ENCODE measurements around the gene ATP4A. TPM values are rescaled to one million over a fixed set of nuclear protein-coding genes. Genes with fewer than 3 reads are reported as not detected.

The ATP4A gene
- polyA plus RNA-seq, 1 experiment, result not detected

- TF ChIP-seq, protein P1, sequence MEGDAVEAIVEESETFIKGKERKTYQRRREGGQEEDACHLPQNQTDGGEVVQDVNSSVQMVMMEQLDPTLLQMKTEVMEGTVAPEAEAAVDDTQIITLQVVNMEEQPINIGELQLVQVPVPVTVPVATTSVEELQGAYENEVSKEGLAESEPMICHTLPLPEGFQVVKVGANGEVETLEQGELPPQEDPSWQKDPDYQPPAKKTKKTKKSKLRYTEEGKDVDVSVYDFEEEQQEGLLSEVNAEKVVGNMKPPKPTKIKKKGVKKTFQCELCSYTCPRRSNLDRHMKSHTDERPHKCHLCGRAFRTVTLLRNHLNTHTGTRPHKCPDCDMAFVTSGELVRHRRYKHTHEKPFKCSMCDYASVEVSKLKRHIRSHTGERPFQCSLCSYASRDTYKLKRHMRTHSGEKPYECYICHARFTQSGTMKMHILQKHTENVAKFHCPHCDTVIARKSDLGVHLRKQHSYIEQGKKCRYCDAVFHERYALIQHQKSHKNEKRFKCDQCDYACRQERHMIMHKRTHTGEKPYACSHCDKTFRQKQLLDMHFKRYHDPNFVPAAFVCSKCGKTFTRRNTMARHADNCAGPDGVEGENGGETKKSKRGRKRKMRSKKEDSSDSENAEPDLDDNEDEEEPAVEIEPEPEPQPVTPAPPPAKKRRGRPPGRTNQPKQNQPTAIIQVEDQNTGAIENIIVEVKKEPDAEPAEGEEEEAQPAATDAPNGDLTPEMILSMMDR (IDR thresholded peaks at IDR 0.05; ENCODE audit: insufficient read depth, low read depth, low read length), result no peak
- CTCF ChIA-PET, result interaction anchor here (0.5 to 5.7 kb wide), 16 partner anchors 8 to 1458 kb away, joined by 3 to 48 read pairs (median 6); no protein-coding TSS in a partner anchor
- no peaks in the 10 kb centered on the region for H3K36me3 ChIP-seq (ENCODE audit: control insufficient read depth, insufficient read depth, low read length)
- no peak for DNase-seq (ENCODE audit: low read depth)
- H3K27me3 ChIP-seq (ENCODE audit: control insufficient read depth, insufficient read depth, low read length), result peaks cover 24% of the 10 kb centered on the region
- POLR2A ChIA-PET, result no interaction called here
- no peak overlapping the region for H3K4me3 ChIP-seq (ENCODE audit: low read depth, low read length)
These were observed 54.3 kb downstream of the ATP4A start for GRCh38 chr19:35509018-35509652.

GRCh38 chr19:35508129-35508528, 55.3 kb downstream of the ATP4A start:
- ChIA-PET CTCF (interaction anchor here (1.4 to 5.7 kb wide), 3 partner anchors 12 to 84 kb away, joined by 3 to 48 read pairs (median 34); no protein-coding TSS in a partner anchor), POLR2A (no interaction called here)
- TF ChIP-seq, protein P1 (IDR thresholded peaks at IDR 0.05; ENCODE audit: insufficient read depth, low read depth, low read length), result no peak
- H3K36me3 ChIP-seq (ENCODE audit: control insufficient read depth, insufficient read depth, low read length), result no peaks in the 10 kb centered on the region
- no peak for DNase-seq (ENCODE audit: low read depth)
- H3K4me3 ChIP-seq (ENCODE audit: low read depth, low read length), result no peak overlapping the region
- H3K27me3 ChIP-seq (ENCODE audit: control insufficient read depth, insufficient read depth, low read length), result peaks cover 24% of the 10 kb centered on the region

- no peaks in the 10 kb centered on the region for H3K36me3 ChIP-seq (ENCODE audit: control insufficient read depth, insufficient read depth, low read length)
- peaks cover 22% of the 10 kb centered on the region for H3K27me3 ChIP-seq (ENCODE audit: control insufficient read depth, insufficient read depth, low read length)
- DNase-seq (ENCODE audit: low read depth), result no peak
- no peak overlapping the region for H3K4me3 ChIP-seq (ENCODE audit: low read depth, low read length)
- TF ChIP-seq, protein P1 (IDR thresholded peaks at IDR 0.05; ENCODE audit: insufficient read depth, low read depth, low read length), result no peak
- ChIA-PET CTCF (interaction anchor here (1.4 to 5.7 kb wide), 4 partner anchors 8 to 85 kb away, joined by 3 to 48 read pairs (median 18); no protein-coding TSS in a partner anchor), POLR2A (no interaction called here)
These were observed 55.9 kb downstream of the ATP4A start for GRCh38 chr19:35507561-35507960.

DNA sequence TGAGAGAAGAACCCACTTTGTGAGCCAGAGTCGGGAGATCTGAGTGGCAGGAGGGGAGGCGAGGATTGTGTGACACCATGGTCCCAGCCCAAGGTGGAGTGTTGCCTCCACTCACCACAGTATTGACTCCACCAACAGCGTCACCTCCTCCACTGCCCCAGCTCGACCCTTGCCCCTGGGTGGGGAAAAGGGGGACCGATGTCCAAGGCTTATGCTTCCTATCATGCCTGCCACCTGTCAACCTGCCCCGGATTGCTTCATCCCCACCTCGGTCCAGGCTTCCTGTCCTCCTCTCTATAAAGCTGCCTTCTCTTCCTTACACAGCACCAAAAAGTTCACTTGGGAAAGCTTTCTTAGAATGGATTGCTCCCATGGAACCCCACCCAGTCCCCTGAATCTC, 57.4 kb downstream of the ATP4A start:
- H3K27me3 ChIP-seq (ENCODE audit: control insufficient read depth, insufficient read depth, low read length), result peaks cover 21% of the 10 kb centered on the region
- DNase-seq (ENCODE audit: low read depth), result no peak
- no peak overlapping the region for H3K4me3 ChIP-seq (ENCODE audit: low read depth, low read length)
- ChIA-PET POLR2A (no interaction called here), CTCF (interaction anchor here (0.6 to 5.7 kb wide), 6 partner anchors 9 to 92 kb away, joined by 3 to 48 read pairs (median 8); no protein-coding TSS in a partner anchor)
- H3K36me3 ChIP-seq (ENCODE audit: control insufficient read depth, insufficient read depth, low read length), result no peaks in the 10 kb centered on the region
- TF ChIP-seq, protein P1 (IDR thresholded peaks at IDR 0.05; ENCODE audit: insufficient read depth, low read depth, low read length), result no peak

- Histone ChIP-seq H3K27me3 (ENCODE audit: control insufficient read depth, insufficient read depth, low read length) (peaks cover 5% of the 10 kb centered on the region; the same call in 1 of the 2 replicates), H3K4me3 (ENCODE audit: low read depth, low read length) (no peak overlapping the region), H3K36me3 (ENCODE audit: control insufficient read depth, insufficient read depth, low read length) (no peaks in the 10 kb centered on the region)
- TF ChIP-seq, protein P1 (IDR thresholded peaks at IDR 0.05; ENCODE audit: insufficient read depth, low read depth, low read length), result no peak
- POLR2A ChIA-PET, result no interaction called here
- CTCF ChIA-PET, result interaction anchor here (0.6 to 2.7 kb wide), 4 partner anchors 7 to 150 kb away, joined by 3 to 11 read pairs (median 4); no protein-coding TSS in a partner anchor
- no peak for DNase-seq (ENCODE audit: low read depth)
These were observed 60.7 kb downstream of the ATP4A start for GRCh38 chr19:35502751-35503150.

Data from BJ (cell line).